Heart left ventricle (tissue), 16 donors: ENCODE data around the gene DGKA. TPM values are rescaled to one million over a fixed set of nuclear protein-coding genes. Genes with fewer than 3 reads are reported as not detected.
"Not testable (repeated sequence)": the region's sequence is repeated elsewhere in the genome, so short reads cannot be mapped to it uniquely, and the experiment has no call there.

ENCODE experiments used
- ATAC-seq, 4 donors: fragments of 200-7000 bp; cut with Tn5 transposase; one replicate each; pipeline ENCODE4 v1.9.1; 2020 to 2022; ENCODE audit warnings: moderate library complexity in 4 of 4, mild to moderate bottlenecking in 3 of 4, moderate number of reproducible peaks in 1 of 4
- DNase-seq, 5 donors: peaks; one replicate each; pipeline ENCODE4 v3.0.0-alpha.2; 2020
- H3K27ac ChIP-seq, 12 donors: fragments of 200-600 bp; sonication (generic) in 4 of 12; one replicate each; pipeline versions ENCODE4 v1.5.0 to v1.8.0; 2016 to 2022; ENCODE audit warnings: mild to moderate bottlenecking in 2 of 12
- H3K27me3 ChIP-seq, 9 donors: fragments of 200-600 bp; sonication (generic) in 2 of 9; one replicate each; pipeline versions ENCODE4 v1.5.1 to v1.8.0; 2016 to 2022; ENCODE audit warnings: mild to moderate bottlenecking in 3 of 9
- H3K36me3 ChIP-seq, 9 donors: fragments of 200-600 bp; sonication (generic) in 2 of 9; one replicate each; pipeline versions ENCODE4 v1.5.0 to v1.8.0; 2018 to 2022; ENCODE audit warnings: mild to moderate bottlenecking in 2 of 9
- H3K4me1 ChIP-seq, 12 donors: fragments of 200-600 bp; sonication (generic) in 4 of 12; one replicate each; pipeline versions ENCODE4 v1.5.0 to v1.8.0; 2016 to 2022; ENCODE audit warnings: mild to moderate bottlenecking in 3 of 12
- H3K4me3 ChIP-seq, 12 donors: fragments of 200-600 bp; sonication (generic) in 4 of 12; one replicate each; pipeline versions ENCODE4 v1.5.0 to v1.8.0; 2017 to 2022; ENCODE audit warnings: mild to moderate bottlenecking in 9 of 12, moderate library complexity in 4 of 12
- H3K9me3 ChIP-seq, 12 donors: fragments of 200-600 bp; sonication (generic) in 4 of 12; one replicate each; pipeline versions ENCODE4 v1.5.0 to v1.8.0; 2016 to 2022; ENCODE audit warnings: mild to moderate bottlenecking in 1 of 12
- CTCF ChIP-seq, 12 donors: fragments of 200-600 bp; sonication (generic) in 4 of 12; IDR thresholded peaks; one replicate each; pipeline versions ENCODE4 v1.5.0 to v1.8.0; 2018 to 2022; ENCODE audit warnings: antibody characterized with exemption in 12 of 12, mild to moderate bottlenecking in 5 of 12
- POLR2A ChIP-seq, 2 donors: fragments of 450-650 bp; IDR thresholded peaks; one replicate each; pipeline ENCODE4 v1.6.1; 2017; ENCODE audit warnings: antibody characterized with exemption in 2 of 2, mild to moderate bottlenecking in 2 of 2, moderate library complexity in 2 of 2
- WGBS, 4 donors: extraction: QIAGEN DNeasy Blood & Tissue Kit in 2 of 4; methylation state at CpG; one replicate each; pipeline versions ENCODE4 v1.1.5 to v1.1.7; 2013 to 2018; 5-methylcytosine and 5-hydroxymethylcytosine counted together
- intact Hi-C, 10 donors: fragments of 100-400 bp; cut with DNase I; formaldehyde crosslinking; loops; one replicate each; pipeline versions ENCODE4 v1.11.1 to v1.14.2; 2022
- polyA plus RNA-seq, 2 donors: library from polyadenylated mRNA; stranded (reverse); fragments of 200-250 nt; gene quantifications; one replicate each; pipeline ENCODE4 v1.2.3, GENCODE V29; 2013
- total RNA-seq, 9 donors: library from RNA; depleted of rRNA in 2 of 9; stranded (reverse); fragments of >200 nt in 2 of 9; fragmentation: NEBNext Ultra II Directional in 3 of 9; extraction: Animal tissue kit (Norgen Biotek cat#: 25700) in 3 of 9; gene quantifications; one replicate each; pipeline versions ENCODE4 v1.1.0 to v1.2.4, GENCODE V29; 2016 to 2023
- donor health status: ischemic (EF 13 %, LVEDD 7.1; RV severe dilation, severe dysfunction).
- donor health status: healthy with polysubstance abuse.
- donor health status: DM: no; HTN: yes; CAD: no.
- donor health status: DM: no; HTN: no; CAD: no.
- donor health status: ischemic (EF 25% LVEDD 6.9; RV normal size, moderate dysfunction).
- donor health status: ischemic (EF 25% LVEDD 5.7; RV mildly dilated, moderate dysfunction).
- donor health status: healthy.
- donor health status: DM: yes; HTN: yes; CAD: no.
- donor health status: ischemic (EF 35%, LVEDD 5.7; RV mildly dilated, moderate dysfunction).
- donor health status: nonischemic (EF 11% LVEDD 7.7; RV severe dilation, severe dysfunction).
- donor health status: DM: yes; HTN: yes; CAD: no.
- donor health status: PGD.
- donor health status: ischemic (EF 29% LVEDD 5.4; RV normal size, mild dysfunction).
- donor health status: nonischemic (EF 23%, LVEDD 6.1; RV moderate dilation, normal function).

DGKA gene
- total and polyA plus RNA-seq, 11 donors, result 5.3 to 27.8 (median 7.8) TPM

- Histone ChIP-seq H3K9me3 (no peaks in the 10 kb centered on the region), H3K4me1 (peaks cover 0 to 27% (median 8%) of the 10 kb centered on the region in 12 donors), H3K27ac (peak overlapping the region in 2 of 12 donors; percentile 46 to 59), H3K4me3 (no peak overlapping the region), H3K27me3 (no peaks in the 10 kb centered on the region), H3K36me3 (peaks cover 0 to 23% (median 8%) of the 10 kb centered on the region in 9 donors)
- TF ChIP-seq POLR2A (IDR thresholded peaks at IDR 0.05) (no peak), CTCF (IDR thresholded peaks at IDR 0.05) (no peak)
- no peak for DNase-seq
- no peak for ATAC-seq
- WGBS, 4 donors, result 44 to 59% (median 56%) methylated on average over 2 of the region's 2 CpGs
- intact Hi-C loops, result loop anchor here in 1 of 10 donors (1.0 kb wide), 1 partner anchor 16 kb away; no protein-coding TSS in a partner anchor
These were observed 21.5 kb upstream of the DGKA start for GRCh38 chr12:55909513-55909884.

DNA sequence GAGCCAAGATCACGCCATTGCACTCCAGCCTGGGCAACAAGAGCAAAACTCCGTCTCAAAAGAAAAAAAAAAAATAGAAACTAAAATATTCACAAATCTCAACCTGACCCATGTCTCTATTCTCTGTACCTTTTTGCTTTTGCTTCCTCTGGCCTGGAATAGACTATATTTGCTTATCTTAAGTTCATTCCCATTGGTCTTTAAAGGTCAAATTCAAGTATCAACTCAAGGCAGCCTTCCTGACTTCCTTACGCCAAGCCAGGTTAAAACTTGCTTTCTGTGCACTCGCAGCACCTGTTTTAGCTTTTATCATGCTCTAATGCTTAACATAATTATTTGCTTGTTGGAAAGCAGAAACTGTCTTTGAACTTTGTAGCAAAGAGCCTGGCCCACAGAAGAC lies 18.1 kb upstream of the DGKA start:
- peaks cover 0 to 48% (median 13%) of the 10 kb centered on the region in 9 donors for H3K36me3 ChIP-seq
- H3K27ac ChIP-seq, result no peak overlapping the region
- DNase-seq, result no peak
- peak in 1 of 4 donors; percentile 61 for ATAC-seq
- no peaks in the 10 kb centered on the region for H3K9me3 ChIP-seq
- 77 to 79% (median 78%) methylated on average over 4 of the region's 4 CpGs for WGBS, 4 donors
- intact Hi-C loops, result no loop called here
- no peaks in the 10 kb centered on the region for H3K27me3 ChIP-seq
- TF ChIP-seq CTCF (IDR thresholded peaks at IDR 0.05), result no peak
- TF ChIP-seq POLR2A (IDR thresholded peaks at IDR 0.05), result no peak
- H3K4me1 ChIP-seq, result peaks cover 0 to 32% (median 12%) of the 10 kb centered on the region in 12 donors
- no peak overlapping the region for H3K4me3 ChIP-seq

DNA sequence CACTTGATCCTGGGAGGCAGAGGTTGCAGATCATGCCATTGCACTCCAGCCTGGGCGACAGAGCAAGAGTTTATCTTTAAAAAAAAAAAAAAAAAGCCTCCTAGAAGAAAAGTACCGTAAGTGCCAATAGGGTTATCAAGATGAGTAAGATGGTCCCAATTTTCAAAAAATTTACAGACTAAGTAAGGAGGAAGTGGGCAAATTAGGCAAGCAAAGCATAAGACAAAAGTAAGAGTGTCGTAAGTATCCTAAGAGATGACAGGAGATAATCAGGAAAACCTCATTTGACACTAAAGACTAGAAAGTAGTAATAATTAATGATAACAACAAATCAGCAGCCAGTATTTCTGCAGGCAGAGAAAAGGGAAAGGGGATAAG lies 15.5 kb upstream of the DGKA start:
- ATAC-seq (no peak), DNase-seq (no peak)
- Histone ChIP-seq H3K36me3 (peaks cover 0 to 48% (median 13%) of the 10 kb centered on the region in 9 donors), H3K9me3 (no peaks in the 10 kb centered on the region), H3K4me1 (peaks cover 0 to 18% (median 2%) of the 10 kb centered on the region in 12 donors), H3K27ac (no peak overlapping the region), H3K4me3 (no peak overlapping the region), H3K27me3 (no peaks in the 10 kb centered on the region)
- intact Hi-C loops, result no loop called here
- TF ChIP-seq CTCF (IDR thresholded peaks at IDR 0.05) (no peak), POLR2A (IDR thresholded peaks at IDR 0.05) (no peak)
- WGBS, 4 donors, result 70 to 89% (median 86%) methylated on average over 3 of the region's 3 CpGs

DNA sequence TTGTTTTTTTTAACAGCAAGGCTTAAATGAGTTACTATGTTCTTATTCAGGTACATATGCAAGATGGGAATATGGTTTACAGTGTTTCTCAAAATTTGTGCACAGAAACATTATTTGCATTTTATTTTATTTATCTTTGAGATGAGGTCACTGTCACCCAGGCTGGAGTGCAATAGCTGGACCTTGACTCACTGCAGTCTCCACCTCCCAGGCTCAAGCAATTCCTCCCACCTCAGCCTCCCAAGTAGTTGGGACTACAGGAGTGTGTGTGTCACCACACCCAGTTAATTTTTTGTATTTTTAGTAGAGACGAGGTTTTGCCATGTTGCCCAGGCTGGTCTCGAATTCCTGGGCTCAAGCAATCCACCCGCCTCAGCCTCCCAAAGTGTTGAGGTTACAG lies 11.9 kb upstream of the DGKA start:
- peaks cover 0 to 24% (median 1%) of the 10 kb centered on the region in 12 donors for H3K4me1 ChIP-seq
- H3K9me3 ChIP-seq, ATAC-seq, DNase-seq, H3K27me3 ChIP-seq, intact Hi-C loops, H3K27ac ChIP-seq, H3K4me3 ChIP-seq: not testable (repeated sequence)
- H3K36me3 ChIP-seq, result peaks cover 0 to 49% (median 22%) of the 10 kb centered on the region in 9 donors
- 87 to 93% (median 91%) methylated on average over 3 of the region's 3 CpGs for WGBS, 4 donors

DNA sequence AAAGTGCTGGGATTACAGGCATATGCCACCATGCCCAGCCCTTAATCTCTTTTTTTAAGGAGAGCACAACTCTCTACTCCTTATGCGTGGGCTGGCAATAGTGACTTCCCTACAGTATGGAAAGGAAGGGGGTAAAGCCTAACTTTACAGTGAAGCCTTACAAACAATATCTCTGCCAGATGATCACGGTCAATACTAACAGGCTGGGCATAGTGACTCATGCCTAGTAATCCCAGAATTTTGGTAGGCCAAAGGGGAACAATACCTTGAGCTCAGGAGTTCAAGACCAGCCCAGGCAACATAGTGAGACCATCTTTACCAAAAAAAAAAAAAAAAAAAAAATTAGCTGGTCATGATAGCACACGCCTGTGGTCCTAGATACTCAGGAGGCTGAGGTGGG lies 8.8 kb upstream of the DGKA start:
- no peak for TF ChIP-seq POLR2A (IDR thresholded peaks at IDR 0.05)
- no peak for TF ChIP-seq CTCF (IDR thresholded peaks at IDR 0.05)
- Histone ChIP-seq H3K27ac (no peak overlapping the region), H3K27me3 (no peaks in the 10 kb centered on the region), H3K36me3 (peaks cover 0 to 32% (median 13%) of the 10 kb centered on the region in 9 donors), H3K4me3 (no peak overlapping the region), H3K4me1 (peaks cover 0 to 21% (median 8%) of the 10 kb centered on the region in 12 donors), H3K9me3 (no peaks in the 10 kb centered on the region)
- 92 to 98% (median 96%) methylated on average over 3 of the region's 3 CpGs for WGBS, 4 donors
- ATAC-seq, result no peak
- intact Hi-C loops, result no loop called here
- DNase-seq, result no peak

DNA sequence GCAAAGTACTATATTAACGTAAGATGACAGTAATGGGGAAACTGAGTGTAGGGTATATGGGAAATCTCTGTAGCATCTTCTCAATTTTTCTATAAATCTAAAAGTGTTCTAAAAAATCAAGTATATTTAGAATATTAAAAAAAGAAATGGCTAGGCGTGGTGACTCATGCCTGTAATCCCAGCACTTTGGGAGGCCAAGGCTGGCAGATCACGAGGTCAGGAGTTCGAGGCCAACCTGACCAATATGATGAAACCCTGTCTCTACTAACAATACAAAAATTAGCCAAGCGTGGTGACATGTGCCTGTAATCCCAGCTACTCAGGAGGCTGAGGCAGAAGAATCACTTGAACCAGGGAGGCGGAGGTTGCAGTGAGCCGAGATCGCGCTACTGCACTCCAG lies 7.3 kb upstream of the DGKA start:
- intact Hi-C loops, ATAC-seq, H3K27ac ChIP-seq, H3K9me3 ChIP-seq, H3K4me3 ChIP-seq, DNase-seq, H3K27me3 ChIP-seq: not testable (repeated sequence)
- WGBS, 4 donors, result 92 to 97% (median 95%) methylated on average over 9 of the region's 9 CpGs
- peaks cover 0 to 27% (median 13%) of the 10 kb centered on the region in 9 donors for H3K36me3 ChIP-seq
- H3K4me1 ChIP-seq, result peaks cover 0 to 29% (median 15%) of the 10 kb centered on the region in 12 donors
